Endothelial cell of umbilical vein (primary cell): Measurements from ENCODE around the gene CDH3. TPM values are rescaled to one million over a fixed set of nuclear protein-coding genes. Genes with fewer than 3 reads are reported as not detected.

Experiments
- BruUV-seq: library from RNA; stranded (reverse); fragments of 400-500 nt; replicated peaks from 2 replicates; lab custom pipeline; 2021; lab: Mats Ljungman, UMichigan
- CTCF ChIA-PET: fragments of 300-600, 350-600 bp; sonication (Branson Sonifier 250); formaldehyde crosslinking; loops from one replicate; lab custom pipeline; 2021; ENCODE audit warnings: antibody characterized with exemption, inconsistent platforms; lab: Charles Lee
- POLR2A ChIA-PET: fragments of 300-600, 350-600 bp; sonication (Branson Sonifier 250); formaldehyde crosslinking; loops from one replicate; lab custom pipeline; 2021; ENCODE audit warnings: antibody characterized with exemption, inconsistent platforms; lab: Charles Lee
- DNase-seq: peaks from one replicate; pipeline ENCODE4 v3.0.0-alpha.2; 2011; ENCODE audit warnings: low read depth, low spot score
- FAIRE-seq: peaks from 2 replicates; lab custom pipeline; 2011; peaks lifted over from hg19 to GRCh38; lab: Jason Lieb, UNC
- H2AFZ ChIP-seq: 2 replicates; pipeline ENCODE4 v1.6.0; 2012; ENCODE audit warnings: low read depth, low read length, control low read depth, inconsistent platforms
- H3K27ac ChIP-seq: 2 replicates; pipeline ENCODE4 v1.5.1; 2011; ENCODE audit warnings: low read depth, mild to moderate bottlenecking, control low read depth, low read length, moderate library complexity; ENCODE audit not compliant: insufficient read depth
- H3K27me3 ChIP-seq, 2 experiments: 2 replicates each; pipeline versions ENCODE4 v1.6.0 to v1.6.1; 2011; ENCODE audit warnings: low read length in 2 of 2, mixed read lengths in 1 of 2; ENCODE audit not compliant: control insufficient read depth in 2 of 2, insufficient read depth in 2 of 2
- H3K36me3 ChIP-seq, 2 experiments: 2 replicates in 1 of 2; 3 replicates in 1 of 2; pipeline ENCODE4 v1.5.1; 2011; ENCODE audit warnings: low read length in 2 of 2, mild to moderate bottlenecking in 1 of 2, moderate library complexity in 1 of 2; ENCODE audit not compliant: control insufficient read depth in 2 of 2, insufficient read depth in 2 of 2; ENCODE audit errors: extremely low read depth in 1 of 2
- H3K4me1 ChIP-seq: 3 replicates; pipeline ENCODE4 v1.5.1; 2011; ENCODE audit warnings: mild to moderate bottlenecking, low read length; ENCODE audit not compliant: control insufficient read depth, insufficient read depth; ENCODE audit errors: extremely low read depth
- H3K4me2 ChIP-seq: 2 replicates; pipeline ENCODE4 v1.6.1; 2011; ENCODE audit warnings: low read length, control low read depth, mixed read lengths; ENCODE audit not compliant: insufficient read depth
- H3K4me3 ChIP-seq, 3 experiments: fragments of 200-600 bp in 1 of 3; sonication (generic), shearing (Covaris generic) in 1 of 3; replicated peaks in 1 of 3; 2 replicates each; pipeline ENCODE4 v1.5.1; 2011 to 2016; ENCODE audit warnings: control low read depth in 3 of 3, low read length in 3 of 3, mild to moderate bottlenecking in 2 of 3, inconsistent platforms in 1 of 3, low read depth in 1 of 3, moderate library complexity in 1 of 3; ENCODE audit not compliant: insufficient read depth in 1 of 3
- H3K79me2 ChIP-seq: 2 replicates; pipeline ENCODE4 v1.6.0; 2012; ENCODE audit warnings: low read length, inconsistent platforms; ENCODE audit not compliant: control insufficient read depth, insufficient read depth
- H3K9ac ChIP-seq: replicated peaks from 2 replicates; pipeline ENCODE3; 2011; ENCODE audit warnings: low read length, control low read depth; ENCODE audit not compliant: insufficient read depth; ENCODE audit errors: extremely low read depth
- H3K9me1 ChIP-seq: replicated peaks from 3 replicates; pipeline ENCODE4 v1.6.0; 2011; ENCODE audit warnings: mild to moderate bottlenecking, low read length; ENCODE audit not compliant: control insufficient read depth, insufficient read depth; ENCODE audit errors: extremely low read depth
- H3K9me3 ChIP-seq: replicated peaks from 2 replicates; pipeline ENCODE4 v1.5.1; 2012; ENCODE audit warnings: low read length, inconsistent platforms; ENCODE audit not compliant: control insufficient read depth, insufficient read depth
- H4K20me1 ChIP-seq: replicated peaks from 2 replicates; pipeline ENCODE3; 2011; ENCODE audit warnings: mild to moderate bottlenecking, low read length; ENCODE audit not compliant: control insufficient read depth, insufficient read depth; ENCODE audit errors: extremely low read depth
- EZH2 ChIP-seq: IDR thresholded peaks from 2 replicates; pipeline ENCODE4 v1.6.1; 2012; ENCODE audit warnings: borderline replicate concordance, low read depth, mild to moderate bottlenecking, moderate library complexity, low read length, inconsistent platforms; ENCODE audit not compliant: severe bottlenecking
- FOS ChIP-seq: IDR thresholded peaks from 2 replicates; pipeline ENCODE4 v1.6.1; 2011; ENCODE audit warnings: mild to moderate bottlenecking, low read length, moderate library complexity, borderline replicate concordance; ENCODE audit not compliant: insufficient read depth
- GATA2 ChIP-seq: IDR thresholded peaks from 2 replicates; pipeline ENCODE4 v1.7.0; 2011; ENCODE audit warnings: low read depth, mild to moderate bottlenecking, moderate library complexity, mixed read lengths, low read length; ENCODE audit not compliant: insufficient read length, insufficient read depth
- JUN ChIP-seq: IDR thresholded peaks from 2 replicates; pipeline ENCODE4 v1.6.1; 2011; ENCODE audit warnings: borderline replicate concordance, low read depth; ENCODE audit not compliant: insufficient read length, insufficient read depth
- MYC ChIP-seq: IDR thresholded peaks from one replicate; pipeline ENCODE4 v1.6.1; 2011; ENCODE audit warnings: mild to moderate bottlenecking, low read depth, low read length
- POLR2A ChIP-seq: IDR thresholded peaks from 2 replicates; pipeline ENCODE4 v1.6.1; 2012; ENCODE audit warnings: low read depth, mild to moderate bottlenecking, control low read depth, low read length
- POLR2AphosphoS5 ChIP-seq: IDR thresholded peaks from 2 replicates; pipeline ENCODE4 v1.6.1; 2012; ENCODE audit warnings: low read depth, mild to moderate bottlenecking, control low read depth, low read length, moderate library complexity; ENCODE audit not compliant: insufficient read depth
- dilution Hi-C: fragments of 300-500 bp; cut with MboI; formaldehyde crosslinking; loops from one replicate; pipeline ENCODE4 v1.15.0; 2019; ENCODE audit warnings: low sequenced_read_pairs; ENCODE audit not compliant: extremely low pct_ligation_motif_present
- intact Hi-C: fragments of 100-400 bp; cut with micrococcal nuclease; formaldehyde crosslinking; loops from one replicate; pipeline ENCODE4 v1.10.0; 2022
- polyA plus RNA-seq, 4 experiments: library from polyadenylated mRNA; depleted of rRNA in 3 of 4; stranded (reverse) in 3 of 4; unstranded in 1 of 4; fragments of >200 nt; gene quantifications; 2 replicates each; pipeline versions ENCODE4 v1.2.1 to v1.2.3, GENCODE V29; 2011 to 2012; ENCODE audit warnings: missing spikeins in 1 of 4
- total RNA-seq: library from RNA; stranded (reverse); gene quantifications from 2 replicates; pipeline ENCODE4 v1.2.3, GENCODE V29; 2021
- TF ChIP-seq, protein P1 (sequence below), 2 donors: IDR thresholded peaks; 1 replicate in 1 of 2; 2 replicates in 1 of 2; pipeline ENCODE4 v1.5.1; 2011; ENCODE audit warnings: low read length in 2 of 2, mild to moderate bottlenecking in 2 of 2, moderate library complexity in 2 of 2, control low read depth in 1 of 2, inconsistent platforms in 1 of 2, low read depth in 1 of 2; ENCODE audit not compliant: insufficient read depth in 1 of 2; ENCODE audit errors: extremely low read depth in 1 of 2
- TF ChIP-seq, protein P2 (sequence below): IDR thresholded peaks from 2 replicates; pipeline ENCODE4 v1.6.1; 2011; ENCODE audit not compliant: insufficient read depth, insufficient read length

CDH3 gene
- total and polyA plus RNA-seq, 2 donors (not counting 3 experiments of a cell fraction or from before 2014, with no cell fraction given), result 0.03 TPM; not detected in 1

DNA sequence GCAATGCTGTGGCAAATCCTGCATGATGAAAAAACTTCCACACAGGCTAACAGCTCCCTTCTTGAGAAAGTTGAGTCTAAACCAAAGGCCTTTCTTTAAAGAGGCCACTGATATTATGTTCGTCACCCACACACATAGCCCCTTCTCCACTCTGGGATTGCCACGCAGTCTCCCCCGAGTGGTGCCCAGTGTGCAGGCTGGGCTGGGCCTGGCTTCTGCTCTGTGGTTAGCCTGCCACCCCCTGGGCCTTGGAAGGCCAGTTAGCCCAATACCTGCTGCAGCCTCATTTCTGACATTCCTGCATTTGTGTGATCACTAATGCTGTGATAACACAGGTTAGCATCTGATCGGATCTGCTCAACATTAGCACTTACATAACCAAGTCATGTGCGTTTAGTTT, 44.8 kb downstream of the CDH3 start:
- no peaks in the 10 kb centered on the region for H3K9me1 ChIP-seq
- no peaks in the 10 kb centered on the region for H3K4me1 ChIP-seq
- no TSS peak for BruUV-seq
- no peak overlapping the region for H3K4me2 ChIP-seq
- no peak for FAIRE-seq
- no peaks in the 10 kb centered on the region for H3K79me2 ChIP-seq
- no peaks in the 10 kb centered on the region for H3K36me3 ChIP-seq
- intact Hi-C loops, result no loop called here
- CTCF ChIA-PET, result no interaction called here
- H3K27ac ChIP-seq, result no peak overlapping the region
- DNase-seq, result no peak
- no peak overlapping the region for H3K4me3 ChIP-seq
- H4K20me1 ChIP-seq, result no peaks in the 10 kb centered on the region
- no peaks in the 10 kb centered on the region for H3K9me3 ChIP-seq
- no peak overlapping the region for H3K9ac ChIP-seq
- dilution Hi-C loops, result no loop called here
- no peaks in the 10 kb centered on the region for H3K27me3 ChIP-seq
- H2AFZ ChIP-seq, result no peak overlapping the region
- TF ChIP-seq EZH2, result no peak
- no peak for TF ChIP-seq FOS
- TF ChIP-seq MYC, result no peak
- no peak for TF ChIP-seq POLR2A
- no peak for TF ChIP-seq JUN
- no peak for TF ChIP-seq POLR2AphosphoS5
- TF ChIP-seq, protein P1, sequence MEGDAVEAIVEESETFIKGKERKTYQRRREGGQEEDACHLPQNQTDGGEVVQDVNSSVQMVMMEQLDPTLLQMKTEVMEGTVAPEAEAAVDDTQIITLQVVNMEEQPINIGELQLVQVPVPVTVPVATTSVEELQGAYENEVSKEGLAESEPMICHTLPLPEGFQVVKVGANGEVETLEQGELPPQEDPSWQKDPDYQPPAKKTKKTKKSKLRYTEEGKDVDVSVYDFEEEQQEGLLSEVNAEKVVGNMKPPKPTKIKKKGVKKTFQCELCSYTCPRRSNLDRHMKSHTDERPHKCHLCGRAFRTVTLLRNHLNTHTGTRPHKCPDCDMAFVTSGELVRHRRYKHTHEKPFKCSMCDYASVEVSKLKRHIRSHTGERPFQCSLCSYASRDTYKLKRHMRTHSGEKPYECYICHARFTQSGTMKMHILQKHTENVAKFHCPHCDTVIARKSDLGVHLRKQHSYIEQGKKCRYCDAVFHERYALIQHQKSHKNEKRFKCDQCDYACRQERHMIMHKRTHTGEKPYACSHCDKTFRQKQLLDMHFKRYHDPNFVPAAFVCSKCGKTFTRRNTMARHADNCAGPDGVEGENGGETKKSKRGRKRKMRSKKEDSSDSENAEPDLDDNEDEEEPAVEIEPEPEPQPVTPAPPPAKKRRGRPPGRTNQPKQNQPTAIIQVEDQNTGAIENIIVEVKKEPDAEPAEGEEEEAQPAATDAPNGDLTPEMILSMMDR (IDR thresholded peaks at IDR 0.05; ENCODE audit: extremely low read depth in 1 of 2, insufficient read depth in 1 of 2, low read depth in 1 of 2, low read length in 2 of 2), result no peak
- no peak for TF ChIP-seq GATA2
- TF ChIP-seq, protein P2, sequence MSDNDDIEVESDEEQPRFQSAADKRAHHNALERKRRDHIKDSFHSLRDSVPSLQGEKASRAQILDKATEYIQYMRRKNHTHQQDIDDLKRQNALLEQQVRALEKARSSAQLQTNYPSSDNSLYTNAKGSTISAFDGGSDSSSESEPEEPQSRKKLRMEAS, result no peak
- POLR2A ChIA-PET, result no interaction called here
